GM18519 (cell line): ENCODE results near the gene CEP85.

ENCODE experiments used
- ATAC-seq: cut with Tn5 transposase; IDR thresholded peaks from one replicate; pipeline ENCODE4 v1.9.1; 2021; ENCODE audit warnings: mild to moderate bottlenecking, moderate library complexity; ENCODE audit not compliant: unreplicated experiment, low FRiP score

Gene CEP85

DNA sequence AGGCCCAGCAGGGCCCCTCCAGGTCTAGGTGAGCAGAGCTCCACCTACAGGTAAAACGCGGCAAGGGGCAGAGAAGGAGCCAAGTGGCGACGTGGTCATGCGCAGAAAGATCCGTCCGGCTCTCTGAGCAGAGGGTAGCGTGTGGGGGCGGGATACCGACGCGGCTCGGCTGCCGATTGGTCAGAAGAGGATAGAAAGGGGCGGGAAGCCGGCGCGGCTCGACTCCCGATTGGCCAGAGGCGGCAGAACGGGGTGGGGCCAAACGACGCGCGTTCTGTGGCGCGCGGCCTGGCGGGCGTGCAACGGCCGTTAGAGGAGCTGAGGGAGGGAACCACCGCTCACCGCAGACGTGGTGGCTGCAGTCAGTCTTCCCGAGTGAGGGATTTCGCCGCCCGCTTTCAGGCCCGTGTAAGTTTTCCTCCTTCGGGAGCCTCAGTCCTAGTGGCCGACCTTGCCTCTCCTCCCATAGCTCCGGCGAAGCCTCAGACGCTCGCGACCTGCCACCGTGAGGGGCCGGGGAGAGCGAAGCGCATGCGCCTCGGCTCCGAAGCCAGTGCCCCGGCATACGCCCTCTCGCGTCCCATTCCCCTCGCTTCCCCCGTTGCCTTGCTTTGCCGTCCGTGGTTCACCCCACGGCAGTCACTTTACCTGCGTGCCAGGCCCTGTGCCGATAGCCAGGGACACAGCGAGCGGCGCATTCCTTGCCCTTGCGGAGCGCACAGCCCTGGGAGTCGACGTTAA lies at the start of gene CEP85:
Gene CEP85 (plus strand): TSS at position 298 of the 741 bp plus-strand sequence. CDS start 5,584 bp downstream, outside the sequence.
- peak; percentile 81 for ATAC-seq

DNA sequence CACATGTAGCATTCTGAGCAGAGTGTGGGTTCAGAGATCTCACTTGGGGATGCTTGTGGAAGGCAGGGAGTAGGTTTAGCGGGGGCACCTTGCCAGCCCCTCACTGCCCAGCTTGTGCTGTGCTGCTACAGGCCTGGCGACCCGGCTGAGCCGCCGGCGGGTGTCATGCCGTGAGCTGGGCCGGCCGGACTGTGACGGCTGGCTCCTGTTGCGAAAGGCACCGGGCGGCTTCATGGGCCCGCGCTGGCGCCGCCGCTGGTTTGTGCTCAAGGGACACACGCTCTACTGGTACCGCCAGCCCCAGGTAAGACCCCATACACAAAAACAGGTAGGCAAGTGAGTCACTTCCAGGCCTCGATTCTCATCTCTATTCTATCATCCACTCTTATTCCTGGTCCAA lies 49.1 kb upstream of the CEP85 start:
- no peak for ATAC-seq

GRCh38 chr1:26187882-26188281 lies 46.1 kb upstream of the CEP85 start:
- ATAC-seq, result no peak

DNA sequence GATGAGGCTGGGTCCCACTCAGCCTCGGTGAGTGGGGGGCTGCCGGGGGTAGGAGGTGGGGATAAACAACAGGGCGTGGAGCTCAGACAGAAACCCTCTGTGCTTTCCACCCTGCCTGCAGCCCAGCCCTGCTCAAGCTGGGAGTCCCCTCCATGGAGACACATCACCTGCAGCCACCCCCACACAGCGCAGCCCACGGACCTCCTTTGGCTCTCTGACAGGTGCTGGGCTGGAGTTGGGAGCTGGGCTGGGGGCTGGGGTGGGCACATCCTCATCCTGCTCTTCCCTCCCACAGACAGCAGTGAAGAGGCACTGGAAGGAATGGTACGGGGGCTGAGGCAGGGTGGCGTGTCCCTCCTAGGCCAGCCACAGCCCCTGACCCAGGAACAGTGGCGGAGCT lies 45.5 kb upstream of the CEP85 start:
- no peak for ATAC-seq

DNA sequence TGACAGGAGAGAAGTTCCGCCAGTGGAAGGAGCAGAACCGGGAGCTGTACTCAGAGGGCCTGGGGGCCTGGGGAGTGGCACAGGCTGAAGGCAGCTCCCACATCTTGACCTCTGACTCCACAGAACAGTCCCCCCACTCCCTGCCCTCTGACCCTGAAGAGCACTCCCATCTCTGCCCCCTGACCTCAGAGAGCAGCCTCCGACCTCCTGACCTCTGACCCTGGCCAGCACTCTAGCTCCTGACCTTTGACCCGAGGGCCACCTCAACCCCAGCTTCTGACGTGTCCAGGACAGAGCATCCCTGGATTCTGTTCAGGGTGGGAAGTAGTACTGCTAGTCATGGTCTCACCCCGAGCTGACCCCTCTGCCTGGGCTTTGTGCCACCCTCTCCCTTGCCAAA lies 44.7 kb upstream of the CEP85 start:
- ATAC-seq, result no peak

GRCh38 chr1:26189751-26190275 lies 44.2 kb upstream of the CEP85 start:
- ATAC-seq, result no peak

GRCh38 chr1:26190373-26190987 lies 43.5 kb upstream of the CEP85 start, which contains the start of gene CATSPER4:
TSS of gene CATSPER4 (plus strand) at chr1:26190602. CDS start at chr1:26190628, 26 bp downstream.
- ATAC-seq, result no peak

DNA sequence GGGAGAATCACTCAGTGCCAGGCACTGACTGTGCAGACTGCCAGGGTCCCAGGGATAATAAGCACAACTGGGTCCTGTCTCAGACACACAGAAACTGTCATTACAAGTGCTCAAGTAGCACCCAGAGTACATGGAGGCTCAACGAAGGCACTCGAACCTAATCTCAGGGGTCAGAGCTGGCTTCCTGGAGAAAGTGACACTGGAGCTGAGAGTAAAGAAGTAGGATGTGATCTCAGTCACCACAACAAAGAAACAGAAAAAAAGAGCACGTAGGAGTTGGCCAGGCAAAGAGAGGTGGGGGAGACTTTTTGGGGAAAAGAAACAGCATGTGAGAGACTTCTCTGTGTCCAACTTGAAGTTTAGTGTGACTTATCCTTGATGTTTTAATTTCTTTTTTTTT lies 42.3 kb upstream of the CEP85 start:
- no peak for ATAC-seq

DNA sequence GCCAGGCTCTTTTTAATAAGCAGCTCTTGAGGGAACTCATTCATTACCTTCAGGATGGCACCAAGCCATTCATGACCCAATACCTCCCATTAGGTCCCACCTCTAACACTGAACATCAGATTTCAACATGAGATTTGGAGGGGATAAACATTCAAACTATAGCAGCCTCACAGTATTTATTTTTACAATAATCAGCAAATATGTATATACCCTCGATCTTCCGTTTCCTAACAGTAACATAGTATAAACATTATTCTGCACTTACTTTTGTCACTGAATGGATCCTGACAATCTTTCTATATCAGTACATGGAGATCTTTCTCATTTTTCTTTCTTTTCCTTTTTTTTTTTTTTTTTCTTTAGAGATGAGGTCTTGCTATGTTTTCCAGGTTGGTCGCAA lies 38.2 kb upstream of the CEP85 start:
- ATAC-seq, result no peak

- ATAC-seq, result no peak
Measured at GRCh38 chr1:26197301-26197700, 36.7 kb upstream of the CEP85 start.

DNA sequence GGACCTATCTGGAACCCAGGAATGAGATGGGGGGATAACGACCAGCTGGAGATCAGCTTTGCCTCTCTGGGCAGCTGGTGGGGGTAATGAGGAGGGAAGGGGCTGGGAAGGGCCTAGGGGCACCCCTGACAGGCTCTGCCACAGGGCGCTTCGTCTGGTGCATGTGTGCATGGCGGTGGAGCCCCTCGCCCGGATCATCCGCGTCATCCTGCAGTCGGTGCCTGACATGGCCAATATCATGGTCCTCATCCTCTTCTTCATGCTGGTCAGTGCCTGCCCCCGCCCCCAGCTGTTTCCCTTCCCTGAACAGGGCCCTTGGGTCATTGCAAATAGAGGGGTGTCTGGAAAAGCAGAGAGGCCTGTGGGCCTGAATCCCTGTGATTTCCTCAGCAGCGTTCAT lies 36.2 kb upstream of the CEP85 start:
- no peak for ATAC-seq

GRCh38 chr1:26200413-26200812 lies 33.6 kb upstream of the CEP85 start:
- ATAC-seq, result no peak

DNA sequence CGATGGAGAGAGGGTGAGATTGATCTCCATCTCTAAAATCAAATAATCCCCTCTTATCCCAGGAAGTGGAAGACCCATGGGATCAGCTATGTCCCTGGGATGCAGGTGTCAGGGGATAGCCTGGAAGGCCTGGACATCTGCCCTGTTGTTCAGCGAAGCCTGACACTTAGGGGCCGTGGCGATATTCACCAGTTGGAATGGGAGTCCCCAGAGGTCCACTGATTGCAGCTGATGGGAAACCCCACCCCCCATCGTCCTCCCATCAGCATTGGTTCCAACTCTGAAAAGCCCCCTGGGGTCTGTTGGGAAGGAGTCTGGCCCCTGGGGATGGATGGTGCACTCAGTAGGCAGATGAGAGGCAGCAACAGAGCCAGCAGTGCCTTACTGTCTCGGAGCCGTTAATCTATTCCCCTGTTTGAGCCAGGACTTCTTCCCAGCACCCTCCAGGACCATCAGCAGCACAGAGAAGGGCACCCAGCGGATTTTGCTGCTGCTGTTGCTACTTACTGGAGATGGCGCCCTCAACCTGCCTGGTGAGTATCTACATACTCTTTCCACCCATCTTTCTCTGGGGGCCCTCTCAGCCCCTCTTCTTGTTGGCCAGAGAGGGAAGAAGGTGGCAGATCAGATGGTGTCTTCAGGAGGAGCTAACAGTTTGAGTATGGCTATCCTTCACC lies 30.2 kb upstream of the CEP85 start:
- no peak for ATAC-seq

GRCh38 chr1:26210147-26210870 lies 23.7 kb upstream of the CEP85 start:
- no peak for ATAC-seq

DNA sequence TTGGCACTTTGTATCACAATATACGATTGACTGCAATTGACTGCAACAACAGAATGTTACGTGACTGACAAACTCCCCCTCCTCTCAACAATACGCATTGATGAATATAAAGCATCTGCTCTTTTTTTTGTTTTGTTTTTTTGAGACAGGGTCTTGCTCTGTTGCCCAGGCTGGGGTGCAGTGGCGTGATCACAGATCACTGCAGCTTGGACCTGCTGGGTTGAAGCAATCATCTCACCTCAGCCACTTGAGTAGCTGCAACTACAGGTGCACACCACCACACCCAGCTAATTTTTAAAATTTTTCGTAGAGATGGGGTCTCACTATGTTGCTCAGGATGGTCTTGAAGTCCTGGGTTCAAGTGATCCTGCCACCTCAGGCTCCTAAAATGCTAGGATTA lies 21.3 kb upstream of the CEP85 start:
- no peak for ATAC-seq

- ATAC-seq, result no peak
Measured at GRCh38 chr1:26213335-26213905, 20.6 kb upstream of the CEP85 start.

- ATAC-seq, result no peak
Measured at GRCh38 chr1:26215246-26215645, 18.8 kb upstream of the CEP85 start.

DNA sequence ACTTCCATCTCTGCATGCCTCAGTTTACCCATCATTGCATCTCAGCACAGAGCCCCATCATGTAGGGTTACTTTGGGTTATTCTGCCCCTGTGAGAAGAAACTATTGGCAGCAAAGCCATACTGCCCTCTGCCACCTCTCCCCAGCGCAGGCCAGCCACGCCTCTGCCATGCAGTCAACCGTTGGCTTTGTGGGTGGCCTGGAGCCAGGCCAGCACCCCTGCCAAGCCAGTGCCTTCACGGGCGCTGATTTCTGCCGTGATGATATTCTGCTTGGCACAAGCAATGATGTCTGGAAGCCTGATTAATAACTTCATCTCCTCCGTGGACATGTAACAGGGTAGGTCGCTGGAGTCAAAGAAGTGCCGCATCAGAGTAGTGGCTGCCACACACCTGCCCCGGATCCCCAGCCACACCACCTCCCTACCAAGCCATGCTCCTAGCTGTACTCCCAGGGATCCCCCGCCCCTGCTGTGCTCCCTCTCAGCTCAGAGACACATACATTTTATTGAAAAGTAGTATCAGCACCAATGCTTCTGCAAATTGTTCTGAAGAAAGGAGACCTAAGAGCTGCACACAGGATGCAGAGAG lies 15.0 kb upstream of the CEP85 start:
- ATAC-seq, result no peak

DNA sequence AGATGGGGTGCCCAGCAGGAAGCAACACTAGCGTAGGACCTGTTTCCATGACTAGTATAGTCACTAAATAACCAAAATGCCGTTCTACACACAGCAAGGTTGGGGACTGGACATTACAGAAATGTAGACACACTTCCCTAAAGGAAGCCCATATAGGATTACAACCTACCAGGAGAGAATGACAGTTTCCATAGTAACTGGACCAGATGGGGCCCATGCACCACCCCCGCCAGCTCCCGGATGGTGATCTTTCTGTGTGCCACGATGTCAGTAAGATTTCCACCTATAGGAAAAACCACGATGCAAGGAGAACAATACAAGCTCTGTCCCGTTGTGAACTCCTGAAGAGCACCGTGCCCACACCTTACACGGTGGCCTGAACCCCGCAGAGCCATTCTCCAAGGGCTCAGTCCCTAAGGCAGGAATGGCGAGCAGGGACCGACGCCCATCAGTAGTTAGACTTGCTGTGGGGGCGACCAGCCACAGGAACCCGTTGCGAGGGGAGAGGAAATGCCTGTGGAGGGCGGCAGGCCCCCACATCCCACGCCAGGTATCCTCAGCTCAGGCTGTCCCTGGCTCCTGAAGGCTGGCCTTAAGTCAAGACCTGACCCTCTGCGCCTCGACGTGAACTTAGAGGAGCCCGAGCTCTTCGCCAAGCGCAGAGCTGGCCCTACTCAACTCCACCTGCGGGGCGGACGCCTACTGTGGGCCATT lies 13.6 kb upstream of the CEP85 start:
- no peak for ATAC-seq
